HT1080 (cell line): ENCODE data around the gene OTOF. TPM values are rescaled to one million over a fixed set of nuclear protein-coding genes. Genes with fewer than 3 reads are reported as not detected.

Experiments used
- DNase-seq: peaks from one replicate; pipeline ENCODE4 v3.0.0-alpha.2; 2015; ENCODE audit warnings: low read depth
- total RNA-seq: library from RNA; depleted of rRNA; stranded (reverse); fragments of >200 nt; shearing (Covaris generic); gene quantifications from 2 replicates; pipeline ENCODE4 v1.2.3, GENCODE V29; 2014

Gene OTOF
- total RNA-seq, 1 experiment from 2014 or later: not detected

GRCh38 chr2:26466662-26467310 lies 11.1 kb downstream of the OTOF start:
- no peak for DNase-seq

GRCh38 chr2:26465981-26466471 lies 11.9 kb downstream of the OTOF start:
- DNase-seq: no peak

DNA sequence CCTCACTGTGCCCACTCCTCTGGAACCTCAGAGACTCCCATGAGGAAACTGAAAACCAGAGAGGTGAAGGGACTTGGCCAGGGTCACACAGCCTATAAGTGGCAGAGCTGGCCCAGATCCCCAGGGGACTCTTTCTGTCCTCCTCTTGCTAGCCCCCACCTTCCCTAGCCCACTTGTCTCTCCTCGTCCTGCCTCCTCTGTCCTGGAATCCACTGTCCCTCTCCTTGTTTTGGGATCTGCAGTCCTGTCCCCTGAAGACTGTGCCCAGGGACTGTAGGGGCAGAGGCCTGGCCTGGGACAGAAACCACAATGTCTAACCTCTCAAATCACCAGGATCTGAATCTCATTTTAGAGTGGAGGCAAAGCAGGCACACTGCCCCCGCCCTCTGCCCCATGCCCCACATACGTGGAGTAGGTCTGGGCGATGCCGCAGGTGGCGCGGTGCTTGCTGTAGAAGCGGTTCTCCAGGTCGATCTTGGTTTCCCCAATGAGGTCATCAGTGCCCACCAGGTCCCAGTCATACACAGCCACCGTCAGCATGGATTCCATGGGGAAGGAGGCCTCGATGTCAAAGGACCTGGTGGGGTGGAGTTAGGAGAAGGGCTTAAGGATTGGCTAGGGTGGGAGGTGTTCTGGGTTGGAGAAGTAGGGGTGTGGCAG lies 12.5 kb downstream of the OTOF start:
- DNase-seq: no peak

DNA sequence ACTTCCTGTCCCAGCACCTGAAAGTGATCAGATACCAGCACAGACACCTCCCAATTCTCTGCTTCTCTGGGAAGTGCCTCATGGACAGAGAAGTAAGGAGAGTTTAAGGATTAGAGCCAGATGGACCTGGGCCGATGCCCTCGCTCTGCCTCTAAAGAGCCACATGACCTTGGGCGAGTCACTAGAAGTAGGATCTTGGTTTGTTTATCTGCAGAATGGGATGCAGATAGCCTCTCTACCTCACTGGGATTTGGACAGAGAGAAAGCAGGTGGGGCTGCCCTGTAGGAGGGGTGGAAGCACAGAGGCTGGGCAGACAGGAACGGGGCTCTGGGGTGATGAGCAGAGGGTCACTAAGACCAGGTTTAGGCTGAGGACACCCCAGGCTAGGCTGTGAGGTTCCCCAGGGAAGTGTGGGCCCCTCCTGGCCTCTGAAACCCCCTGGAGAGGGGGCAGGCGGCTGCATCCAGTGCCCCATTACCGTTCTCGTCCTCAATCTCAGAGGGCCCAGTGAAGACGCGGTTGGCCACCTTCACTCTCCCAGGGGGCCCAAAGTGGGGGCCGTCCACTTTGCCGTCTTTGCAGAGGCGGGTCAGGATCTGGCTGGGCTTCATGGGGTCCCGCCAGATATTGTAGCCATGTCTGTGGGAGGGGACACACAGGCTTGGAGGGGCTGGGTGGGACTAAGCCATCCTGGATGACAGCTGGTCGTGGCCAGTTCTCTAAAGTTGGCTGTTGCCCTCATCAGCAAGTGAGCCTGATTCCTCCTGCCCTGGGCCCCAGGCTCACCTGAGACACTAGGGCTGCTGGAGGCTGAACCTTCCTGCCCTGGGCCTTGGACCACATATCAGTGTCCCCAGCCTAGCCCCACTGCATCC lies 13.3 kb downstream of the OTOF start:
- no peak for DNase-seq

GRCh38 chr2:26463244-26464192 lies 14.4 kb downstream of the OTOF start:
- no peak for DNase-seq

DNA sequence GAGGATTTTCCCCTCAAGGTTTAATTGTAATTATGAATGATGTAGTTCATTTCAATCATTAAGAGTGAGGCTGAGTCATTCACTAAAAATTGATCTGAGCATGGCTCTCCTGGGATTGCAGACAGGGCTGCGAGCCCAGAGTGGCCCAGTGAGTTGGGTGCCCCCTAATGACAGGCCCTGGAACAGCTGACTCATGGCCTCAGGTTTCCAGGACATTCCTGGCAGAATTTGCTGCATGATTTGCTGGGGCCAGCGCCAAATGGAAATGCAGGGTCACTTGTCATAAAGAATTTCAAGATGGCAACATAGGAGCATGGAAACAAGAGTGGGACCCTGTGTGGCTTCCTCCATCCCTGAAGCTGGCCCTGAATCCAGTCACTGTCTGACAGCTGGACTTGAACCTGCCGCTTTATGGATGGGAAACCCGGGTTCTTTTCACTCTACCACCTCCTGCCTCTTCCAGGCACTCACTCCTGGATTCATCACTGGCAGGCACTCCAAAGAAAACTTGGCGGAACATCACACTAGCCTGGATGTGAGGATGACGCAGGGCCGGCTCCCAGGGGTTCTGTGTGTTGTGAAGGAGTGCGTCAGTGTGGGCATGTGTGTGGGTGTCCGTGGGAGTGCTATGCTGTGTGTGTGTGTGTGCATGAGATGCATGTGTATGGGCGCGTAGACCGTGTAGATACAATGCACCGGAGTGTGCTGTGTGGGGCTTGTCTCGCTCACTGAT lies 15.2 kb downstream of the OTOF start:
- peak; percentile 36 for DNase-seq

- DNase-seq: no peak
Measured at GRCh38 chr2:26462100-26462499, 15.8 kb downstream of the OTOF start.

DNA sequence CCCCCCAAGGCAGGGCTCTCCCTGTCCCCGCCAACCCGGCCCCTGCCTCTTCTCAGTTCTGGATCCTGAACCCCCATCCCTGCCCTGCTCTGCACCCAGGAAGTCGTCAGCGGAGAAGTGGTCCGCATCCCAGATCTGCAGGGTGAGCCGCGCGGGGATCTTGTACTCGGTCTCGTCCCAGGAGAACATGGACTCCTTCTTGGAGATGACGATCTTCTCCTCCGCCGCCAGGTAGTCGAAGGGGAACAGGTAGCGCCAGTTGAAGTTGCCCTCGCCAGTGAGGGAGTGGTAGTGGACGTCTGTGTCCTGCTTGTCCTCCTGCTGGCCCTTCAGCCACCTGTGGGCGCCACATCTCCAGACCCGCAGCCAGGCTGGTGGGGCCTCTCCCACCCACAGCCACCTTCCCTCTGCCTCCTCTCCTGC lies 16.3 kb downstream of the OTOF start:
- DNase-seq: no peak

- DNase-seq: no peak
Measured at GRCh38 chr2:26460613-26461031, 17.3 kb downstream of the OTOF start.

DNA sequence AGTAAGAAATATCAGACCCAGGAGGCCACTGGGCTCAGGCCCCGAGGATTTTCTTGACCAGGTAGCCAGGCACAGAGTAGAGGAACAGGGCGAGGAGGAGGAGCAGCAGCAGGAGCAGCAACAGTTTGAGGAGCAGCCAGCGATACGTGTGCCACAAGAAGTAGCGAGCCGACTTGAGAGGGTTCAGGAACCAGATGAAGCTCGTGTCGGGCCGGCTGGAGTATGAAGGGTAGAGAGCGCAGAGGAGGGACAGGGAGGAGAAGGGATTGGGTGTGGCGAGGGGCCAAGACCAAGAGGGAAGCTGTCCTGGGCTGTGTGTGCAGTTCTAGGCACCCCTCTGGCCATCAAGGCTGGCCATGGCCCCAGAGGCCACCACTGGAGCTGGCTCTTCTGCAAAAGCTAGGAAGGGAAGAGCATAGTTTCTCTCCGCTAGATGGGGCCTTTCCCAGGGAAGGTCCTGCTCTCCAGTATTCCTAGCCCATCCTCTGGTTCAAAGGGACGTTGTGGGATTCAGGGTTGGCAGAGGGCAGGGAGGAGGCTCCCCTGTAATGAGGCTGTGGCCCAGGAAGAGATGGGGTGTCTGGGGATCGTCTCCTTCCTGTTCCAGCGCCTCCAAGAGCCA lies 17.8 kb downstream of the OTOF start:
- no peak for DNase-seq

DNA sequence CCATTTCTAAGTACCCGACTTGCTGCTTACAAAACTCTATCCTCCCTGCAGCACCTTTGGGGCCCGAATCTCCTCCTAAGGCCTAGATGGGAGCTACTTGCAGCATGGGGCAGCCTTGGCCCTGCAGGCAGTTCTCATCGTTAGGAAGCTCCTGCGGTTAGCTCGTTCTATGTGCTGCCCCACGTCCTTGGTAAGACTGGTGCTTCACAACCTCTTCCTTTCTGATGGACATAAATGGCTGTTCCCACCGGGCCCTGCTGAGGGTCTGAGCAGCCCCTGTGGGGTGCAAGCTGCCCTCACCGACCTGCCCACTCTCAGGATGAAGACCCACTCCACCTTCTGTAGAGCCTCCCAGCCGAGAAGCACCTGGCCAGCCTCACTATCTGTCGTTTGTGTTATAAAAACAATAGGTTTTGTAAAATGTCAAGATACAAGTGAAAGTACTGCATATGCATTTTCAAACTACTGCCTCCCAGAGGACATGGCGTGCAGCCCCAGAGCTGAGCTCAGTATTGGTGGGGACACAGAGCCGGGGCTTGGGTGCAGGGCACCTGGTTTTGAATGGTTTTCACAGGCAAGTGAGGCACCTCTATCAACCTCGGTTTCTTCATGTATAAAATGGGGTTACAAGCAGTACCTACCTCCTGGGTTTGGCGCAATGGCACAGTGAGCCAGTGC lies 19.4 kb downstream of the OTOF start:
- no peak for DNase-seq

GRCh38 chr2:26457695-26458364 lies 20.1 kb downstream of the OTOF start:
- no peak for DNase-seq

GRCh38 chr2:26457251-26457666 lies 20.7 kb downstream of the OTOF start:
- no peak for DNase-seq

DNA sequence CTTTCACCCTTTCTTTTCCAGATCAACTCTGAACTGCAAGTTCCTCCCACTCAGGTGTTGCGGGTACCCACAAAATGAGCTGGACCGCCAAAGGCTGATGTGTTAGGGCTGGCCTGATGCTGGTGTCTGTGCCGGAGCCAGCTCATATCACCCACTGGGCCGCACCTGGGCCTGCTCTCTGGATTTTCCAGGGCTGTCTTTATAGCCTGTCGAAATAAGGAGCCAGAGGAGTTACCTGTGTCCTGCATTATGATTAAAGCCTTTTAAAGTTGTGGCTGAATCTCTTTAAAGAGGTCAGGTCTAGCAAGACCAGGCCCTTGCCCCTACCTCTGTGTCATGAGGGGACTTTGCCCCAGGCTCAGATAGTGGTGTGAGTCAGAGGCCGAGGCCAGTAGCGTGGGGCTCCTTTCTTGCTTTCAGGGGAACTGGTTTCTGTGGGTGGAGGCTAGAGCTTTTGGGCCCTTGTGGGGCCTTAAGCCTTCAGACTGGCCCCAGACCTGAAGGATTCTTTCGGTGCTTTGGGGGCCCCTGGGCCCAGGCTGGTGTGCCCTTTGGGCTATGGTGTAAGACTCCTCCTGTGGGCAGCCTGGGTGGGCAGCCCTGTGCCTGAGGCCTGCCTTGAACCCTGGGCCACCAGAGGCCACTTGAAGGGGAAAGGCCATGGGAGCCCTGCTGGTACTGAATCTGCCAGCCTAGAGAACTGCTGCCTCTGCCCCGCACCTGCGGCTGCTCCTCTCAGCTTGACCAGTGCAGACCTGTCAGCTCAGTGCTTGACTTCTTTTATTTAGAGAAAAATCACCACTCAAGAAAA lies 21.3 kb downstream of the OTOF start:
- DNase-seq: no peak

GRCh38 chr2:26455670-26456439 lies 22.1 kb downstream of the OTOF start:
- DNase-seq: no peak

DNA sequence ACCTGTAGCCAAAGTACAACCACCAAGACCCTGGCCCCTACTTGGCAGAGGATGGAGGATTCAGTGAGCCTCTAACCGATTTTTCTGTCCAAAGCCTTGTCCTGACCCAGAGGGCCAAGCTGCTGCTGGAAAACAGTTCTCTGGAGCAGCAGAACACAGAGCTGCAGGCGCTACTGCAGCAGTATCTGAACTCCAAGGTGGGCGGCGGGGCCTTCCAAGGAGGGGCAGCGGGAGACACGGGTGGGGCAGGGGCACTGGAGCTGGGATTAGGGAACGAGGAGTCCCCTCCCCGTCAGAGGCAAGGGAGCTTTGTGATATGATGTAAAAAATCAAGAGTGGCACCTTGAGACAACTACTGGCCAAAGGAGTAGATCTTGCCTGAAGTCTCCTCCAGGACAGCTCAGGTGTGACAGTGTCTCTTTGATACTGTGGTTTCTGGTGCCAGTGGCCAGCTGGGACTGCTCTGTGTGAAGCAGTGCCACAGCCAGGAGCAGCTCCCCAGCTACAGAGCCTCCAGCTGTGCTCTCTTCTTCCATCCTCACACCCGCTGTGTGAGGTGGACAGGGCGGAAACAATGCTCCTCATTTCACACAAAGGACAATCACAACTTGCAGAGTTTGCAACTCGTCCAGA lies 22.8 kb downstream of the OTOF start:
- no peak for DNase-seq
